ENCODE measurements around the gene NLRP9.

NLRP9 gene

GRCh38 chr19:55703790-55704215 lies 34.4 kb downstream of the NLRP9 start:
- DNase-seq: peak; percentile 49 to 59

GRCh38 chr19:55702131-55702627 lies 36.0 kb downstream of the NLRP9 start:
- no peak for DNase-seq

- no peak for DNase-seq
Measured at GRCh38 chr19:55700813-55701212, 37.4 kb downstream of the NLRP9 start.

- DNase-seq: no peak
Measured at GRCh38 chr19:55699221-55699620, 39.0 kb downstream of the NLRP9 start.

GRCh38 chr19:55698256-55698655 lies 39.9 kb downstream of the NLRP9 start:
- DNase-seq: no peak

GRCh38 chr19:55697698-55698097 lies 40.5 kb downstream of the NLRP9 start:
- no peak for DNase-seq

- no peak for DNase-seq
Measured at GRCh38 chr19:55697069-55697440, 41.1 kb downstream of the NLRP9 start.

GRCh38 chr19:55696301-55697068 lies 41.7 kb downstream of the NLRP9 start:
- DNase-seq: no peak

- DNase-seq: no peak
Measured at GRCh38 chr19:55695511-55696290, 42.5 kb downstream of the NLRP9 start.

GRCh38 chr19:55694656-55695491 lies 43.3 kb downstream of the NLRP9 start:
- no peak for DNase-seq

GRCh38 chr19:55694241-55694655 lies 44.0 kb downstream of the NLRP9 start:
- no peak for DNase-seq

GRCh38 chr19:55693336-55693974 lies 44.7 kb downstream of the NLRP9 start:
- DNase-seq: no peak

GRCh38 chr19:55692681-55693081 lies 45.5 kb downstream of the NLRP9 start:
- no peak for DNase-seq

- DNase-seq: no peak
Measured at GRCh38 chr19:55691561-55692481, 46.4 kb downstream of the NLRP9 start.

- DNase-seq: no peak
Measured at GRCh38 chr19:55690769-55691545, 47.2 kb downstream of the NLRP9 start.

GRCh38 chr19:55690109-55690768 lies 48.0 kb downstream of the NLRP9 start:
- DNase-seq: no peak

GRCh38 chr19:55689411-55690108 lies 48.6 kb downstream of the NLRP9 start:
- DNase-seq: no peak

GRCh38 chr19:55688422-55689218 lies 49.6 kb downstream of the NLRP9 start:
- DNase-seq: no peak

Measured in stimulated activated CD4-positive, alpha-beta T cell treated with anti-CD3 and anti-CD28 coated beads, Interleukin-2, amount 100 ng/mL, for 48 hours (primary cell).